Neuronal stem cell (in vitro differentiated cells): Measurements from ENCODE around the gene GRHPR.
A peak's percentile ranks its signal among the peaks of the same experiment; 100 is the strongest.

Source experiments
- DNase-seq: peaks from one replicate; pipeline ENCODE4 v3.0.0-alpha.2; 2013; ENCODE audit warnings: low spot score
- H2AFZ ChIP-seq: one replicate; pipeline ENCODE4 v1.6.1; 2013; ENCODE audit warnings: mild to moderate bottlenecking, low read length, inconsistent platforms
- H2AK5ac ChIP-seq: 2 replicates; pipeline ENCODE4 v1.6.1; 2013; ENCODE audit warnings: low read depth, mild to moderate bottlenecking, inconsistent platforms, low read length, moderate library complexity, mixed read lengths
- H2BK120ac ChIP-seq: 2 replicates; pipeline ENCODE4 v1.6.1; 2013; ENCODE audit warnings: low read depth, mild to moderate bottlenecking, inconsistent platforms, low read length, moderate library complexity, mixed read lengths
- H2BK12ac ChIP-seq: one replicate; pipeline ENCODE4 v1.6.1; 2013; ENCODE audit warnings: low read length, inconsistent platforms
- H2BK15ac ChIP-seq: 2 replicates; pipeline ENCODE4 v1.6.1; 2013; ENCODE audit warnings: mild to moderate bottlenecking, low read length, inconsistent platforms, mixed read lengths
- H2BK5ac ChIP-seq: one replicate; pipeline ENCODE4 v1.6.1; 2013; ENCODE audit warnings: inconsistent platforms, mild to moderate bottlenecking, low read length, moderate library complexity
- H3K14ac ChIP-seq: one replicate; pipeline ENCODE4 v1.6.1; 2013; ENCODE audit warnings: low read length, inconsistent platforms
- H3K18ac ChIP-seq: 2 replicates; pipeline ENCODE4 v1.6.1; 2013; ENCODE audit warnings: low read length, inconsistent platforms
- H3K23ac ChIP-seq: 2 replicates; pipeline ENCODE4 v1.6.1; 2013; ENCODE audit warnings: low read depth, mild to moderate bottlenecking, mixed read lengths, low read length, inconsistent platforms; ENCODE audit not compliant: poor library complexity
- H3K27ac ChIP-seq: replicated peaks from 3 replicates; pipeline ENCODE4 v1.5.1; 2013; ENCODE audit warnings: low read length, inconsistent platforms
- H3K27me3 ChIP-seq, 3 experiments: 2 replicates each; pipeline ENCODE4 v1.6.1; 2013; ENCODE audit warnings: low read length in 3 of 3, mild to moderate bottlenecking in 2 of 3, inconsistent platforms in 1 of 3, low read depth in 1 of 3, mixed read lengths in 1 of 3, moderate library complexity in 1 of 3; ENCODE audit not compliant: control insufficient read depth in 3 of 3, insufficient read depth in 3 of 3
- H3K36me3 ChIP-seq, 2 donors: replicated peaks in 1 of 2; 2 replicates each; pipeline ENCODE4 v1.6.1; 2013; ENCODE audit warnings: low read length in 2 of 2; ENCODE audit not compliant: control insufficient read depth in 2 of 2, insufficient read depth in 2 of 2
- H3K4ac ChIP-seq: 2 replicates; pipeline ENCODE4 v1.6.1; 2013; ENCODE audit warnings: inconsistent platforms, mild to moderate bottlenecking, low read length, moderate library complexity
- H3K4me1 ChIP-seq, 2 donors: 1 replicate in 1 of 2; 2 replicates in 1 of 2; pipeline ENCODE4 v1.6.1; 2013; ENCODE audit warnings: low read length in 2 of 2, low read depth in 1 of 2; ENCODE audit not compliant: control insufficient read depth in 2 of 2, insufficient read depth in 1 of 2
- H3K4me2 ChIP-seq: one replicate; pipeline ENCODE4 v1.6.1; 2013; ENCODE audit warnings: mild to moderate bottlenecking, low read length, inconsistent platforms; ENCODE audit not compliant: insufficient read depth, poor library complexity, severe bottlenecking
- H3K4me3 ChIP-seq, 2 donors: 2 replicates each; pipeline ENCODE4 v1.5.1; 2013; ENCODE audit warnings: low read length in 2 of 2, mild to moderate bottlenecking in 2 of 2, inconsistent platforms in 1 of 2, moderate library complexity in 1 of 2
- H3K79me1 ChIP-seq: one replicate; pipeline ENCODE4 v1.6.1; 2013; ENCODE audit warnings: low read depth, mild to moderate bottlenecking, inconsistent platforms, low read length, moderate library complexity
- H3K9ac ChIP-seq: one replicate; pipeline ENCODE4 v1.6.1; 2013; ENCODE audit warnings: mild to moderate bottlenecking, low read depth, low read length, inconsistent platforms; ENCODE audit not compliant: poor library complexity
- H3K9me3 ChIP-seq, 2 donors: replicated peaks in 1 of 2; 2 replicates each; pipeline versions ENCODE3 to v1.6.1; 2013; ENCODE audit warnings: low read length in 2 of 2, mild to moderate bottlenecking in 2 of 2, inconsistent platforms in 1 of 2, low read depth in 1 of 2, mixed read lengths in 1 of 2, moderate library complexity in 1 of 2; ENCODE audit not compliant: control insufficient read depth in 2 of 2, insufficient read depth in 1 of 2
- H4K8ac ChIP-seq: one replicate; pipeline ENCODE4 v1.6.1; 2013; ENCODE audit warnings: low read depth, mild to moderate bottlenecking, inconsistent platforms, low read length, moderate library complexity
- H4K91ac ChIP-seq: one replicate; pipeline ENCODE4 v1.6.1; 2013; ENCODE audit warnings: low read length, low read depth, mild to moderate bottlenecking, inconsistent platforms; ENCODE audit not compliant: poor library complexity
- WGBS, 2 donors: extraction: QIAGEN DNeasy Blood & Tissue Kit; methylation state at CpG; one replicate each; pipeline ENCODE4 v1.1.7; 2013; ENCODE audit warnings: missing lambda C conversion rate in 2 of 2, mixed read lengths in 1 of 2; ENCODE audit not compliant: insufficient read length in 2 of 2, insufficient replicate concordance in 1 of 2; ENCODE audit errors: extremely low coverage in 2 of 2; 5-methylcytosine and 5-hydroxymethylcytosine counted together

The GRHPR gene

DNA sequence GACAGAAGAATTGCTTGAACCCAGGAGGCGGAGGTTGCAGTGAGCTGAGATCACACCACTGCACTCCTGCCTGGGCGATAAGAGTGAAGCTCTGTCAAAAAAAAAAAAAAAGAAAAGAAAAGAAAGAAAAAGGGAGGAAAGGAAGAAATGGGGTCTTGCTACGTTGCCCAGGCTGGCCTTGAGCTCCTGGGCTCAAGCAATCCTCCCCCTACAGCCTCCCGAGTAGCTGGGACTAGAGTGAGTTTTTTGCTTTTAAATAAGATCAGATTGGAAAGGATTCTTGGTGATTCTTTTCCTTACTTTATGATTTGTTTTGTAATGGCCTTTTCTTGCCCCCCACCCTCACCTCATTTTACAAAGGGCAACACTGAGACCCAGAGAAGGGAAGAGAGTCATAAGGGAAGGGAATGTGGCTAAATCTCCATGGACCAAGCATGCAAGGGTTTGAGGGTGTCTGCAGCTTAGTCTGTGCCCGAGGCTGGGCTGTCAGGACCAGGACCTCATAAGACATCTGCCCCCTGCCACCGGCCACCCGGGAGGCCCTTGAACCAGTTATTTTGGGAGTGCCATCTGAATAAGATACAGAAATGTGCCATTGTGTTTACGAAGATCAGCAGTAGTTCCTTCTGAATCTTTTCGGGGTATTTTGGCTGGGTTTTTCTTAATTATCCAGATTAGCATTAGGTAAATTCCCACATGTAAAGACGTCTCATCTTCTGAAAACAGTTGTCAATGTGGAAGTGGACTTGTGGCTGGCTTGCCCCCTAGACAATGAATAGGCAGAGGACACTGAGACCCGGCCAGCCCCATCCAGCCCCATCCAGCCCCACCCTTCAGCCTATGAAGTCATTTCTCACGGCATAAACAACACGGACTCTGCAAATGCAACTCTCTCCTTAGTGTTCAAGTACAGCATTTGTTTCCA lies 44.5 kb upstream of the GRHPR start:
- WGBS, 2 donors: no CpG with 5 or more reads among the region's 13 CpGs
- H3K4me3 ChIP-seq: no peak overlapping the region

DNA sequence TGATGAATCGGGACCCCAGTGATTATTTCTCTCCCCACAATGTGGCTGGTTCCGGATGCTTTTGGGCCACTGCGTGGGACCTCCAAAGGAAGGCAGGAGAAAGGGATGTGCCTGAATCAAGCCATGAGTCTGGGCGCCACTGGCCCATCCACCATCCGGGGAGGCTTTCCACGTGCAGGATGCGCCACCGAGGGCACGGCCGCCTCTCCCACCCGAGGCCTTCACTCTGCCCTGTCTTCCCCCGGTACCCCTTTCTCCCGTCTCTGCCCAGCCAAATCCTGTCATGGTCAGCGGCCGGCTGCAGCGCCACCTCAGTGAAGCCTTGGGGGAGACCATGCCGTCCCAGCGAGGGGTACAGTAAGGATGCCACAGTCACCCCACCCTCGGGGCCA lies 43.9 kb upstream of the GRHPR start:
- Histone ChIP-seq H3K9me3 (no peaks in the 10 kb centered on the region), H2BK120ac (peak overlapping the region; percentile 84), H4K8ac (no peak overlapping the region), H2BK12ac (peak overlapping the region; percentile 63), H3K4me3 (no peak overlapping the region), H2BK15ac (no peak overlapping the region), H2AFZ (no peak overlapping the region), H3K4me2 (no peak overlapping the region), H3K27me3 (no peaks in the 10 kb centered on the region), H2BK5ac (no peak overlapping the region), H4K91ac (no peak overlapping the region), H3K4me1 (peaks cover 2 to 8% of the 10 kb centered on the region in 2 donors), H3K18ac (no peak overlapping the region), H3K14ac (no peak overlapping the region), H3K79me1 (no peaks in the 10 kb centered on the region), H2AK5ac (peak overlapping the region; percentile 61), H3K4ac (no peak overlapping the region), H3K9ac (no peak overlapping the region), H3K27ac (no peak overlapping the region), H3K23ac (no peak overlapping the region), H3K36me3 (no peaks in the 10 kb centered on the region)
- DNase-seq: no peak
- no CpG with 5 or more reads among the region's 19 CpGs for WGBS, 2 donors

More for the DNA sequence above, 44.5 kb upstream of the GRHPR start:
- H3K4ac ChIP-seq: no peak overlapping the region
- H3K4me1 ChIP-seq: peaks cover 0 to 1% of the 10 kb centered on the region in 2 donors
- no peak overlapping the region for H3K14ac ChIP-seq
- no peak overlapping the region for H3K4me2 ChIP-seq
- H2BK120ac ChIP-seq: no peak overlapping the region
- no peaks in the 10 kb centered on the region for H3K9me3 ChIP-seq
- no peaks in the 10 kb centered on the region for H3K36me3 ChIP-seq
- H2AK5ac ChIP-seq: no peak overlapping the region
- no peaks in the 10 kb centered on the region for H3K27me3 ChIP-seq
- H3K9ac ChIP-seq: no peak overlapping the region
- no peak overlapping the region for H2BK12ac ChIP-seq
- no peak overlapping the region for H3K27ac ChIP-seq
- H3K79me1 ChIP-seq: no peaks in the 10 kb centered on the region
- H4K91ac ChIP-seq: no peak overlapping the region
- no peak overlapping the region for H2BK5ac ChIP-seq
- no peak overlapping the region for H2AFZ ChIP-seq
- no peak overlapping the region for H4K8ac ChIP-seq
- no peak overlapping the region for H3K23ac ChIP-seq
- H2BK15ac ChIP-seq: no peak overlapping the region
- no peak for DNase-seq
- H3K18ac ChIP-seq: no peak overlapping the region

DNA sequence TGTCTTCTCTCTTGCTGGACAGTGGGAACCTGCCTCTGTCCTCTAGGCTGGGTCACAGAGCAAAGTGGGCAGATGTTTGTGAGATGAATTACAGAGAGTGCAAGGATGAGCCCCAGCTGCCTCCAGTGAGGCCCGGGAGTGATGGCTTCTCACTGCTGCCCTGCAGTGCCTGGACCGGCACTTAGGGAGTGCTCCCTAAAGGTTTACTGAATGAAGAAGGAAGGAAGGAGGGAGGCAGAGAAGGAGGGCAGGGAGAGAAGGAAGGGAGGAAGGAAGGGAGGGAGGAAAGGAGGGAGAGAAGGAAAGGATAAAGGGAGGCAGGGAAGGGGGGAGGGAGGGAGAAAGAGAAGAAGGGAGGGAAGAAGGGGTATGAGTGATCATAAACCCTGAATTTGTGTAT lies 42.7 kb upstream of the GRHPR start:
- Histone ChIP-seq H3K23ac (no peak overlapping the region), H2AK5ac (no peak overlapping the region), H3K4ac (no peak overlapping the region), H3K9me3 (no peaks in the 10 kb centered on the region), H3K27me3 (no peaks in the 10 kb centered on the region), H3K79me1 (no peaks in the 10 kb centered on the region), H3K9ac (no peak overlapping the region), H2AFZ (no peak overlapping the region), H2BK5ac (no peak overlapping the region), H2BK120ac (no peak overlapping the region), H3K18ac (no peak overlapping the region), H2BK15ac (no peak overlapping the region), H3K27ac (no peak overlapping the region), H3K4me1 (peaks cover 2 to 8% of the 10 kb centered on the region in 2 donors), H4K8ac (no peak overlapping the region), H4K91ac (no peak overlapping the region), H3K36me3 (no peaks in the 10 kb centered on the region), H3K14ac (no peak overlapping the region), H3K4me2 (no peak overlapping the region), H2BK12ac (no peak overlapping the region), H3K4me3 (no peak overlapping the region)
- DNase-seq: no peak
- no CpG with 5 or more reads among the region's 2 CpGs for WGBS, 2 donors

DNA sequence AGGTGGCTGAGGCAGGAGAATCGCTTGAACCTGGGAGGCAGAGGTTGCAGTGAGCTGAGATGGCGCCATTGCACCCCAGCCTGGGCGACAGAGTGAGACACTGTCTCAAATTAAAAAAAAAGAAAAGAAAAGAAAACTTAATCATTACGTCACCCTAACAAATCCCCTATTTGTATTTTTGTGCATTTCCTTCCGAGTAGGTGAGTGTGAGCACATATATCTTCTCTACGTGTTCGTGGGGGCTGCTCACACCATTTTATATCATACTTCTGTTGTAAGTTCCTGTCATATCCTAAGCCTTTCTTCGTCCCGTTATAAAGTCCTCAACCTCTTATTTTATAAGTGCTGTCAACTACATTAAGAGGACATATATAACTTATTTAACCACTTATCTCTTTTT lies 41.9 kb upstream of the GRHPR start:
- no peak for DNase-seq
- no peak overlapping the region for H3K9ac ChIP-seq

More for the DNA sequence above, 41.9 kb upstream of the GRHPR start:
- Histone ChIP-seq H3K23ac (no peak overlapping the region), H3K14ac (no peak overlapping the region), H3K79me1 (no peaks in the 10 kb centered on the region), H4K91ac (no peak overlapping the region), H2AK5ac (no peak overlapping the region), H3K27ac (no peak overlapping the region), H2BK5ac (no peak overlapping the region), H3K27me3 (no peaks in the 10 kb centered on the region), H3K9me3 (no peaks in the 10 kb centered on the region), H2BK12ac (no peak overlapping the region), H2BK15ac (no peak overlapping the region), H3K36me3 (no peaks in the 10 kb centered on the region), H3K4me1 (peaks cover 2 to 8% of the 10 kb centered on the region in 2 donors), H2AFZ (no peak overlapping the region), H3K4ac (no peak overlapping the region), H3K4me3 (no peak overlapping the region), H3K18ac (no peak overlapping the region), H4K8ac (no peak overlapping the region), H3K4me2 (no peak overlapping the region), H2BK120ac (no peak overlapping the region)
- WGBS, 2 donors: no CpG with 5 or more reads among the region's 9 CpGs
